ENCODE data around the gene EPHB2. TPM values are rescaled to one million over a fixed set of nuclear protein-coding genes. Genes with fewer than 3 reads are reported as not detected.
A peak's percentile ranks its signal among the peaks of the same experiment; 100 is the strongest.

EPHB2 gene
- total RNA-seq, 2 donors from 2014 or later = 34.0 to 50.7 TPM

DNA sequence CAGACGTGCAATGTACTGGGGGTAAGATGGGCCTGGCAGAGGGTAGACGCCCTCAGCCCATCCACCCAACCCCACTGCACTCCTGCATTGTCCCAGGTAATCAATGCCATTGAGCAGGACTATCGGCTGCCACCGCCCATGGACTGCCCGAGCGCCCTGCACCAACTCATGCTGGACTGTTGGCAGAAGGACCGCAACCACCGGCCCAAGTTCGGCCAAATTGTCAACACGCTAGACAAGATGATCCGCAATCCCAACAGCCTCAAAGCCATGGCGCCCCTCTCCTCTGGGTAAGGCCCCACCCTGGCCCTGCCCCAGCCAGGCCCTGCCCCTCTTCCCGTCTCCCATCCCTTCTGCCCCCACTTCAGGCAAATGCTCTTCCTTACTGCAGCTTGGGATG, 199.6 kb downstream of the EPHB2 start:
- Histone ChIP-seq H3K9ac (ENCODE audit: extremely low read depth, low read length, poor library complexity, severe bottlenecking) (no peak overlapping the region), H3K9me3 (ENCODE audit: control insufficient read depth, low read length) (no peaks in the 10 kb centered on the region)
- H3K9me3 Mint-ChIP-seq = no peaks in the 10 kb centered on the region

DNA sequence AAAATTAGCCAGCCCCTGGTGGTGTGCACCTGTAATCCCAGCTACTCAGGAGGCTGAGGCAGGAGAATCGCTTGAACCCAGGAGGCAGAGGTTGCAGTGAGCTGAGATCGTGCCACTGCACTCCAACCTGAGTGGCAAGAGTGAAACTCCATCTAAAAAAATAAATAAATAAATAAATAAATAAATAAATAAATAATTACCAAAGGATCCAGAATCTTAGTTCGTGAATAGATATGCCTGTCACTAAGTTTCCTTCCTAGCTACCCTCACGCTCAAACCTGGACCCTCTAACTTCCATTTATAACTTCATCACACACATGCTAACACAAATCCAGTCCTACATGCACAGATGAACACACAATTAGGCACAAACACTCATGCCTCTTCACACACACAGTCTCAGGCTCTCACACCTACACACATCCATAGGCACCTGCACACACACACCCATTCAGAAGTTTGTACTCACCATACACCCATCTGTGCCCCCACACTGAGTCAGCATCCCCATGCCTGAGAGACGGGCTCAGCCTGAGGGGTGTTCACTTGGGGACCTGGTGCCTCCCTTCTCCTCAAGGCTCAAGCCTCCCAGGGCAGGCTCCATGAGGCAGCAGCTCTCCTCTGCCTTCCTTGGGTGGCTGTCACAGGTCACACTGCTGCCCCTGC, 200.5 kb downstream of the EPHB2 start:
- no peak overlapping the region for H3K9ac ChIP-seq (ENCODE audit: extremely low read depth, low read length, poor library complexity, severe bottlenecking)
- no peaks in the 10 kb centered on the region for H3K27me3 ChIP-seq (ENCODE audit: control insufficient read depth, insufficient read depth, low read length, poor library complexity, severe bottlenecking)
- Mint-ChIP-seq H3K36me3 (ENCODE audit: low read depth) (peaks cover 19% of the 10 kb centered on the region), H3K9me3 (no peaks in the 10 kb centered on the region), H3K4me3 (no peak overlapping the region), H3K27ac (no peak overlapping the region), H3K4me1 (peaks cover 7% of the 10 kb centered on the region), H3K27me3 (ENCODE audit: insufficient read depth) (no peaks in the 10 kb centered on the region)
- WGBS, 2 experiments (ENCODE audit: insufficient coverage in 1 of 2, insufficient read length in 1 of 2) = 85 to 96% methylated on average over 2 to 4 of the region's 5 CpGs
- H3K4me3 ChIP-seq (ENCODE audit: low read length) = no peak overlapping the region
- no peak for DNase-seq
- no peaks in the 10 kb centered on the region for H3K4me1 ChIP-seq (ENCODE audit: control insufficient read depth, insufficient read depth, low read length)
- no peaks in the 10 kb centered on the region for H3K9me3 ChIP-seq (ENCODE audit: control insufficient read depth, low read length)
- TF ChIP-seq, protein P1, sequence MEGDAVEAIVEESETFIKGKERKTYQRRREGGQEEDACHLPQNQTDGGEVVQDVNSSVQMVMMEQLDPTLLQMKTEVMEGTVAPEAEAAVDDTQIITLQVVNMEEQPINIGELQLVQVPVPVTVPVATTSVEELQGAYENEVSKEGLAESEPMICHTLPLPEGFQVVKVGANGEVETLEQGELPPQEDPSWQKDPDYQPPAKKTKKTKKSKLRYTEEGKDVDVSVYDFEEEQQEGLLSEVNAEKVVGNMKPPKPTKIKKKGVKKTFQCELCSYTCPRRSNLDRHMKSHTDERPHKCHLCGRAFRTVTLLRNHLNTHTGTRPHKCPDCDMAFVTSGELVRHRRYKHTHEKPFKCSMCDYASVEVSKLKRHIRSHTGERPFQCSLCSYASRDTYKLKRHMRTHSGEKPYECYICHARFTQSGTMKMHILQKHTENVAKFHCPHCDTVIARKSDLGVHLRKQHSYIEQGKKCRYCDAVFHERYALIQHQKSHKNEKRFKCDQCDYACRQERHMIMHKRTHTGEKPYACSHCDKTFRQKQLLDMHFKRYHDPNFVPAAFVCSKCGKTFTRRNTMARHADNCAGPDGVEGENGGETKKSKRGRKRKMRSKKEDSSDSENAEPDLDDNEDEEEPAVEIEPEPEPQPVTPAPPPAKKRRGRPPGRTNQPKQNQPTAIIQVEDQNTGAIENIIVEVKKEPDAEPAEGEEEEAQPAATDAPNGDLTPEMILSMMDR (conservative IDR thresholded peaks at IDR 0.05) = peak; percentile 46
- H3K36me3 ChIP-seq (ENCODE audit: control insufficient read depth, insufficient read depth, low read length) = peaks cover 12% of the 10 kb centered on the region
- no peak overlapping the region for H3K27ac ChIP-seq (ENCODE audit: low read depth, low read length)

More for the DNA sequence above, 199.6 kb downstream of the EPHB2 start:
- Mint-ChIP-seq H3K36me3 (ENCODE audit: low read depth) (peaks cover 21% of the 10 kb centered on the region), H3K27ac (no peak overlapping the region), H3K4me3 (no peak overlapping the region), H3K27me3 (ENCODE audit: insufficient read depth) (no peaks in the 10 kb centered on the region), H3K4me1 (peaks cover 3% of the 10 kb centered on the region)
- Histone ChIP-seq H3K36me3 (ENCODE audit: control insufficient read depth, insufficient read depth, low read length) (peaks cover 17% of the 10 kb centered on the region), H3K27me3 (ENCODE audit: control insufficient read depth, insufficient read depth, low read length, poor library complexity, severe bottlenecking) (no peaks in the 10 kb centered on the region), H3K4me1 (ENCODE audit: control insufficient read depth, insufficient read depth, low read length) (no peaks in the 10 kb centered on the region), H3K27ac (ENCODE audit: low read depth, low read length) (no peak overlapping the region), H3K4me3 (ENCODE audit: low read length) (no peak overlapping the region)
- TF ChIP-seq, protein P1 (conservative IDR thresholded peaks at IDR 0.05) = no peak
- WGBS, 2 experiments (ENCODE audit: insufficient coverage in 1 of 2, insufficient read length in 1 of 2) = 87 to 89% methylated on average over 9 to 13 of the region's 13 CpGs
- DNase-seq = no peak

DNA sequence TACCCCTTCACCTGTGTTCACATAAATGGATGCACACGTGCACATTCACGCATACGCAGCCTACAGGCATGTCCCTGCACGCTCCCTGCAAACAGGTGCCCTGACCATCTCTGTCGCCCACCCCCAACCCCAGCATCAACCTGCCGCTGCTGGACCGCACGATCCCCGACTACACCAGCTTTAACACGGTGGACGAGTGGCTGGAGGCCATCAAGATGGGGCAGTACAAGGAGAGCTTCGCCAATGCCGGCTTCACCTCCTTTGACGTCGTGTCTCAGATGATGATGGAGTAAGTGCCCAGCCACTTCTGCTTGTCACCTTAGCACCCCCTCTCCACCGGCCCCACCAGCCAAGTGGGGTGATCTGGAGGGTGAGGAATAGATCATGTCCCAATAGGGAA, 201.7 kb downstream of the EPHB2 start:
- H3K27ac Mint-ChIP-seq = no peak overlapping the region
- H3K4me1 Mint-ChIP-seq = peaks cover 7% of the 10 kb centered on the region
- Histone ChIP-seq H3K4me3 (ENCODE audit: low read length) (no peak overlapping the region), H3K27me3 (ENCODE audit: control insufficient read depth, insufficient read depth, low read length, poor library complexity, severe bottlenecking) (no peaks in the 10 kb centered on the region), H3K36me3 (ENCODE audit: control insufficient read depth, insufficient read depth, low read length) (peaks cover 9% of the 10 kb centered on the region), H3K27ac (ENCODE audit: low read depth, low read length) (no peak overlapping the region), H3K4me1 (ENCODE audit: control insufficient read depth, insufficient read depth, low read length) (no peaks in the 10 kb centered on the region), H3K9me3 (ENCODE audit: control insufficient read depth, low read length) (no peaks in the 10 kb centered on the region), H3K9ac (ENCODE audit: extremely low read depth, low read length, poor library complexity, severe bottlenecking) (no peak overlapping the region)
- no peak for DNase-seq
- TF ChIP-seq, protein P1 (conservative IDR thresholded peaks at IDR 0.05) = no peak
- H3K27me3 Mint-ChIP-seq (ENCODE audit: insufficient read depth) = no peaks in the 10 kb centered on the region
- no peaks in the 10 kb centered on the region for H3K9me3 Mint-ChIP-seq
- H3K4me3 Mint-ChIP-seq = no peak overlapping the region
- WGBS, 2 experiments (ENCODE audit: insufficient coverage in 1 of 2, insufficient read length in 1 of 2) = 92 to 98% methylated on average over 11 to 16 of the region's 16 CpGs
- H3K36me3 Mint-ChIP-seq (ENCODE audit: low read depth) = peaks cover 8% of the 10 kb centered on the region
